IMR-90 (cell line): ENCODE results near the gene CENPF. TPM values are rescaled to one million over a fixed set of nuclear protein-coding genes. Genes with fewer than 3 reads are reported as not detected.

ENCODE experiments used
- ATAC-seq: fragments of 200-7000 bp; cut with Tn5 transposase; 2 replicates; pipeline ENCODE4 v1.9.1; 2020; ENCODE audit warnings: low read depth, mild to moderate bottlenecking, moderate library complexity
- BruUV-seq: library from RNA; stranded (reverse); fragments of 400-500 nt; replicated peaks from 2 replicates; lab custom pipeline; 2021; lab: Mats Ljungman, UMichigan
- CTCF ChIA-PET: fragments of 300-600 bp; formaldehyde crosslinking; extraction: SDS; loops from one replicate; lab custom pipeline; 2021; ENCODE audit warnings: antibody characterized with exemption; lab: Yijun Ruan, JAX
- POLR2A ChIA-PET: fragments of 300-600 bp; sonication (Branson Sonifier 250); formaldehyde crosslinking; loops from one replicate; lab custom pipeline; 2022; ENCODE audit warnings: antibody characterized with exemption; ENCODE audit not compliant: unreplicated experiment; lab: Charles Lee
- DNase-seq: peaks from one replicate; pipeline ENCODE4 v3.0.0; 2013
- H2AFZ ChIP-seq: replicated peaks from 2 replicates; pipeline ENCODE3; 2013; ENCODE audit warnings: low read length, mild to moderate bottlenecking; ENCODE audit not compliant: poor library complexity
- H2AK5ac ChIP-seq: 2 replicates; pipeline ENCODE4 v1.6.1; 2013; ENCODE audit warnings: low read depth, low read length, inconsistent platforms
- H2AK9ac ChIP-seq: replicated peaks from 2 replicates; pipeline ENCODE3; 2013; ENCODE audit warnings: mild to moderate bottlenecking, low read depth, low read length, moderate library complexity; ENCODE audit not compliant: poor library complexity
- H2BK120ac ChIP-seq: 2 replicates; pipeline ENCODE4 v1.6.1; 2013; ENCODE audit warnings: low read depth, low read length, inconsistent platforms
- H2BK15ac ChIP-seq: 3 replicates; pipeline ENCODE4 v1.6.1; 2013; ENCODE audit warnings: low read depth, low read length, inconsistent platforms
- H2BK20ac ChIP-seq: 2 replicates; pipeline ENCODE4 v1.6.1; 2013; ENCODE audit warnings: low read depth, mild to moderate bottlenecking, inconsistent platforms, low read length, moderate library complexity
- H2BK5ac ChIP-seq: 2 replicates; pipeline ENCODE4 v1.6.1; 2013; ENCODE audit warnings: mild to moderate bottlenecking, low read depth, low read length, inconsistent platforms; ENCODE audit not compliant: poor library complexity, severe bottlenecking
- H3K14ac ChIP-seq: replicated peaks from 2 replicates; pipeline ENCODE4 v1.6.1; 2013; ENCODE audit warnings: low read depth, low read length, inconsistent platforms
- H3K18ac ChIP-seq: 2 replicates; pipeline ENCODE4 v1.6.1; 2013; ENCODE audit warnings: low read depth, low read length, control low read depth
- H3K23ac ChIP-seq: 2 replicates; pipeline ENCODE4 v1.6.1; 2013; ENCODE audit warnings: low read depth, low read length, inconsistent platforms
- H3K27ac ChIP-seq: 2 replicates; pipeline ENCODE4 v1.5.1; 2013; ENCODE audit warnings: mild to moderate bottlenecking, control low read depth, low read length; ENCODE audit not compliant: insufficient read depth
- H3K27me3 ChIP-seq: 2 replicates; pipeline ENCODE4 v1.6.1; 2013; ENCODE audit warnings: low read length; ENCODE audit not compliant: control insufficient read depth, insufficient read depth
- H3K36me3 ChIP-seq: 2 replicates; pipeline ENCODE4 v1.6.1; 2013; ENCODE audit warnings: low read length, mixed read lengths; ENCODE audit not compliant: control insufficient read depth, insufficient read depth
- H3K4ac ChIP-seq: 2 replicates; pipeline ENCODE4 v1.6.1; 2013; ENCODE audit warnings: low read depth, low read length, inconsistent platforms
- H3K4me1 ChIP-seq: 2 replicates; pipeline ENCODE4 v1.6.1; 2013; ENCODE audit warnings: low read length, mixed read lengths; ENCODE audit not compliant: control insufficient read depth, insufficient read depth
- H3K4me2 ChIP-seq: 2 replicates; pipeline ENCODE4 v1.6.1; 2013; ENCODE audit warnings: low read depth, mild to moderate bottlenecking, control low read depth, low read length, moderate library complexity
- H3K4me3 ChIP-seq: 2 replicates; pipeline ENCODE4 v1.5.1; 2013; ENCODE audit warnings: low read depth, mild to moderate bottlenecking, control low read depth, low read length, moderate library complexity; ENCODE audit not compliant: insufficient read depth
- H3K56ac ChIP-seq: 2 replicates; pipeline ENCODE4 v1.6.1; 2013; ENCODE audit warnings: low read length, inconsistent platforms; ENCODE audit not compliant: insufficient read depth; ENCODE audit errors: extremely low read depth
- H3K79me1 ChIP-seq, 2 experiments: 2 replicates each; pipeline ENCODE4 v1.6.1; 2013; ENCODE audit warnings: low read length in 2 of 2, inconsistent platforms in 1 of 2, low read depth in 1 of 2
- H3K9ac ChIP-seq: 2 replicates; pipeline ENCODE4 v1.6.1; 2013; ENCODE audit warnings: low read depth, low read length, control low read depth
- H3K9me1 ChIP-seq: 2 replicates; pipeline ENCODE4 v1.6.1; 2013; ENCODE audit warnings: low read length, inconsistent platforms; ENCODE audit not compliant: insufficient read depth
- H3K9me3 ChIP-seq: 2 replicates; pipeline ENCODE4 v1.6.1; 2013; ENCODE audit warnings: low read length; ENCODE audit not compliant: control insufficient read depth, insufficient read depth
- H4K20me1 ChIP-seq: 2 replicates; pipeline ENCODE4 v1.6.1; 2013; ENCODE audit warnings: low read length, inconsistent platforms; ENCODE audit not compliant: insufficient read depth
- H4K5ac ChIP-seq: 2 replicates; pipeline ENCODE4 v1.6.1; 2013; ENCODE audit warnings: mild to moderate bottlenecking, low read depth, low read length, control low read depth
- H4K8ac ChIP-seq, 2 experiments: 2 replicates each; pipeline ENCODE4 v1.6.1; 2013; ENCODE audit warnings: low read depth in 2 of 2, low read length in 2 of 2, control low read depth in 1 of 2, inconsistent platforms in 1 of 2
- H4K91ac ChIP-seq: 2 replicates; pipeline ENCODE4 v1.6.1; 2013; ENCODE audit warnings: low read depth, low read length, inconsistent platforms; ENCODE audit not compliant: insufficient read depth
- BHLHE40 ChIP-seq: fragments of 150-350 bp; IDR thresholded peaks from 2 replicates; pipeline ENCODE4 v1.6.1; 2016; ENCODE audit warnings: mild to moderate bottlenecking, low read depth, low read length
- CEBPB ChIP-seq: IDR thresholded peaks from 2 replicates; pipeline ENCODE4 v1.6.1; 2012; ENCODE audit warnings: low read depth, low read length, improper control_type of control experiment
- CHD1 ChIP-seq: IDR thresholded peaks from 2 replicates; pipeline ENCODE4 v1.6.1; 2012; ENCODE audit warnings: low read depth, low read length, improper control_type of control experiment
- ELK1 ChIP-seq: fragments of 150-350 bp; IDR thresholded peaks from 2 replicates; pipeline ENCODE4 v1.6.1; 2016; ENCODE audit warnings: low read depth, mild to moderate bottlenecking, low read length, moderate library complexity, borderline replicate concordance
- FOS ChIP-seq: fragments of 150-350 bp; IDR thresholded peaks from 2 replicates; pipeline ENCODE4 v1.6.1; 2016; ENCODE audit warnings: low read depth, low read length
- MAFK ChIP-seq: IDR thresholded peaks from 2 replicates; pipeline ENCODE4 v1.6.1; 2012; ENCODE audit warnings: low read depth, low read length, improper control_type of control experiment
- MAZ ChIP-seq: IDR thresholded peaks from 2 replicates; pipeline ENCODE4 v1.6.1; 2012; ENCODE audit warnings: low read depth, mild to moderate bottlenecking, low read length, improper control_type of control experiment, moderate library complexity, borderline replicate concordance
- MXI1 ChIP-seq: IDR thresholded peaks from 2 replicates; pipeline ENCODE4 v1.6.1; 2012; ENCODE audit warnings: low read depth, mild to moderate bottlenecking, low read length, moderate library complexity, borderline replicate concordance
- NFE2L2 ChIP-seq: fragments of 150-350 bp; IDR thresholded peaks from 2 replicates; pipeline ENCODE4 v1.6.1; 2016; ENCODE audit warnings: low read depth, mild to moderate bottlenecking, low read length
- POLR2A ChIP-seq: IDR thresholded peaks from 2 replicates; pipeline ENCODE4 v1.6.1; 2012; ENCODE audit warnings: mild to moderate bottlenecking, low read depth, low read length
- RAD21 ChIP-seq: IDR thresholded peaks from 2 replicates; pipeline ENCODE4 v1.6.1; 2012; ENCODE audit warnings: low read length, improper control_type of control experiment
- RCOR1 ChIP-seq: IDR thresholded peaks from 2 replicates; pipeline ENCODE4 v1.6.1; 2012; ENCODE audit warnings: mild to moderate bottlenecking, low read length, improper control_type of control experiment; ENCODE audit not compliant: insufficient replicate concordance
- USF2 ChIP-seq: fragments of 150-350 bp; IDR thresholded peaks from 2 replicates; pipeline ENCODE4 v1.6.1; 2017; ENCODE audit warnings: mild to moderate bottlenecking, antibody characterized with exemption, low read length, low read depth
- WGBS, 2 experiments: methylation state at CpG; one replicate each; pipeline versions ENCODE4 v1.1.5 to v1.1.7; 2013; ENCODE audit warnings: missing lambda C conversion rate in 2 of 2; ENCODE audit not compliant: insufficient read length in 1 of 2; ENCODE audit errors: extremely low coverage in 2 of 2; 5-methylcytosine and 5-hydroxymethylcytosine counted together
- dilution Hi-C: fragments of 300-500 bp; cut with HindIII; formaldehyde crosslinking; loops from one replicate; pipeline ENCODE4 v1.14.3; 2018; ENCODE audit warnings: low sequenced_read_pairs; ENCODE audit not compliant: unreplicated experiment
- in situ Hi-C: fragments of 300-500 bp; cut with MboI; formaldehyde crosslinking; loops from 3 replicates; pipeline ENCODE4 v1.14.3; 2019; ENCODE audit warnings: low sequenced_read_pairs, inconsistent platforms, mixed read lengths
- intact Hi-C: fragments of 100-400 bp; cut with micrococcal nuclease; formaldehyde crosslinking; loops from 2 replicates; pipeline ENCODE4 v1.10.0; 2022
- polyA plus RNA-seq, 3 experiments: library from polyadenylated mRNA; depleted of rRNA; stranded (reverse); fragments of >200 nt; gene quantifications; 2 replicates each; pipeline ENCODE4 v1.2.3, GENCODE V29; 2012; ENCODE audit warnings: low replicate concordance in 1 of 3
- total RNA-seq: library from RNA; depleted of rRNA; stranded (reverse); fragments of >200 nt; gene quantifications from 2 replicates; pipeline ENCODE4 v1.2.3, GENCODE V29; 2012

Gene CENPF
- total and polyA plus RNA-seq, 2 of the 4 experiments (the other 2 are of a cell fraction) = 20.9 to 51.8 TPM

GRCh38 chr1:214676747-214677146, 73.8 kb downstream of the CENPF start:
- no peak overlapping the region for H3K27ac ChIP-seq
- intact Hi-C loops (no loop called here), in situ Hi-C loops (no loop called here), dilution Hi-C loops (no loop called here)
- H3K4me1 ChIP-seq = no peaks in the 10 kb centered on the region
- ChIA-PET CTCF (interaction anchor here (1.1 kb wide), 1 partner anchor 16 kb away, joined by 3 read pairs; no protein-coding TSS in a partner anchor), POLR2A (no interaction called here)
- ATAC-seq (no peak), DNase-seq (no peak)
- H3K4ac ChIP-seq = no peak overlapping the region
- no peaks in the 10 kb centered on the region for H3K9me3 ChIP-seq
- no peak overlapping the region for H2BK120ac ChIP-seq
- BruUV-seq = no TSS peak
- H3K14ac ChIP-seq = no peak overlapping the region
- H2AFZ ChIP-seq = no peak overlapping the region
- H3K23ac ChIP-seq = no peak overlapping the region
- 100% methylated on average over 1 of the region's 4 CpGs; no CpG with 5 or more reads in 1 of the 2 experiments for WGBS, 2 experiments
- H3K4me2 ChIP-seq = no peak overlapping the region
- H4K20me1 ChIP-seq = no peaks in the 10 kb centered on the region
- no peaks in the 10 kb centered on the region for H3K79me1 ChIP-seq
- no peak overlapping the region for H2BK5ac ChIP-seq
- H4K8ac ChIP-seq = no peak overlapping the region
- H2AK5ac ChIP-seq = no peak overlapping the region
- H2BK15ac ChIP-seq = no peak overlapping the region
- no peak overlapping the region for H4K5ac ChIP-seq
- no peak overlapping the region for H2BK20ac ChIP-seq
- no peak overlapping the region for H4K91ac ChIP-seq
- H3K36me3 ChIP-seq = no peaks in the 10 kb centered on the region
- no peak overlapping the region for H2AK9ac ChIP-seq
- no peak overlapping the region for H3K56ac ChIP-seq
- H3K4me3 ChIP-seq = no peak overlapping the region
- H3K9me1 ChIP-seq = no peaks in the 10 kb centered on the region
- no peak overlapping the region for H3K18ac ChIP-seq
- TF ChIP-seq CEBPB (no peak), BHLHE40 (no peak), MAZ (no peak), ELK1 (no peak), FOS (no peak), MAFK (no peak), USF2 (no peak), MXI1 (no peak), POLR2A (no peak), RCOR1 (no peak), CHD1 (no peak), RAD21 (no peak), NFE2L2 (no peak)
- H3K9ac ChIP-seq = no peak overlapping the region
- H3K27me3 ChIP-seq = no peaks in the 10 kb centered on the region
